IPS-20b (cell line): ENCODE data around the gene OR14A2.
"Not testable (repeated sequence)": the region's sequence is repeated elsewhere in the genome, so short reads cannot be mapped to it uniquely, and the experiment has no call there.

Experiments
- H3K27ac ChIP-seq: one replicate; pipeline ENCODE4 v1.5.1; 2013; ENCODE audit warnings: low read length
- H3K27me3 ChIP-seq: 2 replicates; pipeline ENCODE4 v1.6.1; 2013; ENCODE audit warnings: mild to moderate bottlenecking, low read length, inconsistent platforms; ENCODE audit not compliant: insufficient read depth
- H3K36me3 ChIP-seq: 2 replicates; pipeline ENCODE4 v1.6.1; 2013; ENCODE audit warnings: low read depth, mild to moderate bottlenecking, inconsistent platforms, low read length, moderate library complexity; ENCODE audit not compliant: insufficient read depth
- H3K4me1 ChIP-seq: 2 replicates; pipeline ENCODE4 v1.6.1; 2013; ENCODE audit warnings: mild to moderate bottlenecking, control low read depth, inconsistent platforms, low read length, moderate library complexity; ENCODE audit not compliant: insufficient read depth
- H3K4me3 ChIP-seq: 2 replicates; pipeline ENCODE4 v1.5.1; 2013; ENCODE audit warnings: mild to moderate bottlenecking, low read length, inconsistent platforms
- H3K9ac ChIP-seq: 2 replicates; pipeline ENCODE4 v1.6.1; 2013; ENCODE audit warnings: low read depth, mild to moderate bottlenecking, inconsistent platforms, low read length, moderate library complexity
- H3K9me3 ChIP-seq: 2 replicates; pipeline ENCODE4 v1.6.1; 2013; ENCODE audit warnings: mild to moderate bottlenecking, low read depth, low read length, inconsistent platforms; ENCODE audit not compliant: insufficient read depth

OR14A2 gene

DNA sequence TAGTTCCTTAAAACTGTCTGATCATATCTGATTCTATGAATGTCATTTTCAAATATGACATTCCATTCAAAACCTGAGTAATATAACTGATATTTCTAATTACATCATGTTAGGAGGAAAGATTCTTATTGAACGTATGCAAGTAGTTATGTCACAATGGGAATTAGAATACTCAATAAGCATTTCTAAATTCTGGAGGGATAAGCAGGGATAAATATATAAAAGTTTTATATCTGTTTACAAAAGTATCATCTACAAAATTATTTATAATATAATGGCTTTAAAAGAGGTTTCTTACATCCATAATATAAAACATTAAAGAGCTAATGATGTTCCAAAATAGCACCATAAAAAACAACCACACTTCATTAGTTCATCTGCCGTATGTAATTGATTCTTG lies at the start of gene OR14A2:
Gene OR14A2 (minus strand): TSS at position 101 of the 400 bp plus-strand sequence.
- no peaks in the 10 kb centered on the region for H3K4me1 ChIP-seq

DNA sequence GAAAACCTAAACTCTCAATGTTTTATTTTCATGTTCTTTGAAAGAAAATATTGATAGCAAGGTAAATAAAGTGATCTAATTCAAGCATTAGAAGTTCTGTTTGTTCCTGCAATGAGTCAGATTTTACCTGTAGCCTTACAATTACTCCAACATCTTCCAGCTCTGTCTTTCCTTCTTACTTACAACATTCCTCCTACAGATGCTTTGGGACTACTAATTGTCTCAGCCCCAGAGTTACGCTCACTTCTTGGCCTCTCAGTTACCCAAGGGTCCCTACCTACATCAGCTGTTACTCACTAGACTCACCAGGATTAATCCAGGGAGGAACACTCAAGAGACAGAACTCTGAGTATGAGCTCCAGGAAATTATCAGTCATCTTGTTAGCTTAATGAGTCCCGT lies 49.6 kb upstream of the OR14A2 start:
- Histone ChIP-seq H3K9ac (no peak overlapping the region), H3K27ac (no peak overlapping the region), H3K4me3 (no peak overlapping the region), H3K36me3 (no peaks in the 10 kb centered on the region), H3K4me1 (no peaks in the 10 kb centered on the region), H3K27me3 (no peaks in the 10 kb centered on the region), H3K9me3 (peaks cover 35% of the 10 kb centered on the region)

More for the DNA sequence above, at the start of gene OR14A2:
- Histone ChIP-seq H3K9me3 (no peaks in the 10 kb centered on the region; the same call in 1 of the 2 replicates), H3K9ac (no peak within 1 kb of the TSS), H3K27me3 (no peaks in the 10 kb centered on the region), H3K36me3 (no peaks in the 10 kb centered on the region), H3K27ac (no peak within 1 kb of the TSS), H3K4me3 (no peak within 1 kb of the TSS)

DNA sequence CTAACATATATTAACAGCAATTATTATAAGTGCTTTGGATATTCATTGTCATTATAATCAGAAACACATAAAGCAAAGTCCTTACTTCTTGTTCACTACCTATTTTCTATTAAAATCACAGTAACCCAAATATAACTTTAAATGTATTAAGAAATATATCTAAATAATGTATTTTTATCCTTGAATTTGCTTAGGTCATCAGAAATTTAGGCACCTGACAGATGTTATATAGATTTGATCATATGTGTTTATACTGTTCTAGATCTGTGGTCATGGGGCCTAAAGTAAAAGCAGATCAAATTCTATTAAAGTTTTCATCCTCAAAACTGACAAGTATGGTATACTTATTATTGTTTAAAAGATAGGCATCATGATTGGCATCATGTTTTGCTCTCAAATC lies 21.7 kb upstream of the OR14A2 start:
- no peaks in the 10 kb centered on the region for H3K27me3 ChIP-seq
- H3K4me1 ChIP-seq, result no peaks in the 10 kb centered on the region
- H3K27ac ChIP-seq, result no peak overlapping the region
- H3K36me3 ChIP-seq, result no peaks in the 10 kb centered on the region
- H3K4me3 ChIP-seq, result no peak overlapping the region
- no peak overlapping the region for H3K9ac ChIP-seq
- H3K9me3 ChIP-seq, result no peaks in the 10 kb centered on the region

DNA sequence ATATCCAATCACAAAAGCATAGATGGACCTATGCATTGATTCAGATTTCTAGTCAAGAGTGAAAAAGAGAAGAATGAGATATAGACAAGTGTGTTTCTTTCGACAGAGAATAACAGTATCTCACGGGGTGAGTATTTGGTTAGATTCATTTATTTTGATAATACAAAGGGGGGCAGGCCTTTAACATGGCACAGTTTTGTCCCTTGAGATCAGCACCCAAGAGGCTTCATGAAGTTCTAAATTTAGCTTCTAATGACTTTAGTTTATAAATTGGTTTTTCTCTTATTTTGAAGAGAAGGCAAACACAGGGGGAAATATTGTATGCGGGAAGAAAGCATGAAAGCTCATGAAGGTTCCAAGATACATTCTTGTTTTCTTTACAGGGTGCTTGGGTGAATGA lies 12.5 kb upstream of the OR14A2 start, which contains the start of gene OR1C1:
Gene OR1C1 (minus strand): TSS at position 101 of the 400 bp plus-strand sequence. CDS start 2,150 bp downstream, outside the sequence.
- Histone ChIP-seq H3K4me3 (no peak within 1 kb of the TSS), H3K9ac (no peak within 1 kb of the TSS), H3K9me3 (no peaks in the 10 kb centered on the region), H3K27ac (no peak within 1 kb of the TSS), H3K27me3 (no peaks in the 10 kb centered on the region), H3K4me1 (no peaks in the 10 kb centered on the region), H3K36me3 (no peaks in the 10 kb centered on the region)

DNA sequence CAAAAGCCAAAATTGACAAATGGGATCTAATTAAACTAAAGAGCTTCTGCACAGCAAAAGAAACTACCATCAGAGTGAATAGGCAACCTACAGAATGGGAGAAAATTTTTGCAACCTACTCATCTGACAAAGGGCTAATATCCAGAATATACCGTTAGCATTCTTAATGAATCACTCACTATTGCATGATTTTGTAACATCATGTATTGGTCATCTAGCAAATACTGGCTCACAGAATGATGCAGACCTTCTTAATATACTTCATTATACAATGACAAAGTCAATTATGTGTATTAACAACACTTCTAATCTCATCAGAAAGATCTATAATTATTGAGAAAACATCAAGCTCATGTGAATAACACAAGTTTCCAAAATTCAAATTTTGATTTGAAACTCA lies 6.4 kb upstream of the OR14A2 start:
- H3K9me3 ChIP-seq, result not testable (repeated sequence)

DNA sequence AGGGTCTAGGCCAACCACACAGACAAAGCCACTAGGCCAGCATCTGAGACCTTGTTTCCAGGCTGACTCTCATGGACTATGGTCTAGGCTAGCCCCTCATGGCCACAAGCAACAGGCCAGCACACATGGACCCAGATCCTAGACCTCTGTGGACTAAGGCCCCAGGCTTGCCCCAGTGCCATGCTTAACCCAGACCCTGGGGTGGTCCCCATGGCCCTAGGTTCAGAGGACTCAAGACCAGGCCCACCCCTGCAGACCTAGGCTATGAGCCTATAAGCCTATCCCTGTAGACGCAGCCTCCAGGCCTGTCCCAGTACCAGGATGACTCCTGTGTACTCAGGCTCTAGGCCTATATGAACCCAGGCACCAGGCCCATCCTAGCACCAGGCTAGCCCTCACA lies 1.9 kb upstream of the OR14A2 start:
- Histone ChIP-seq H3K27ac (no peak overlapping the region), H3K9ac (no peak overlapping the region), H3K36me3 (no peaks in the 10 kb centered on the region), H3K27me3 (no peaks in the 10 kb centered on the region), H3K4me1 (no peaks in the 10 kb centered on the region), H3K4me3 (no peak overlapping the region), H3K9me3 (no peaks in the 10 kb centered on the region; the same call in 1 of the 2 replicates)

More for the DNA sequence above, 6.4 kb upstream of the OR14A2 start:
- H3K9ac ChIP-seq, H3K4me3 ChIP-seq, H3K4me1 ChIP-seq, H3K36me3 ChIP-seq, H3K27ac ChIP-seq, H3K27me3 ChIP-seq: not testable (repeated sequence)

DNA sequence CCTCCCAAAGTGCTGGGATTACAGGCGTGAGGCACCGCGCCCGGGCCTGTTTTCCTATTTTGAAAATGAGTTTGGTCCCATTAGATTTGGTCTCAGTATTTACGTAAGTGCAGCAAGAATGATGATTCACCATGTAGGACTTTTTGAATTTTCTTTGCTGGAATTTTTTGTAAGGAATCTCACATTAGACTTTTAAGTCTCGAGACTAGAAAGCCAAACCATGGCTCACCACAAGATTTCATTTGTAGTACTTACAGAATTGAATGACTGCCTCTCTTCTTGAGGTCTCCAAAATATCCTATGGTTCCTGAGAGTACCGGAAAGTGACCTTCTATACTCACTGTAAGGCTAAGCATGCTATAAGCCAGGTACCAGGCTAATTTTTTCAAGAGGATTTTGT lies 325 bp downstream of the OR14A2 start:
- Histone ChIP-seq H3K4me1 (no peaks in the 10 kb centered on the region), H3K27ac (no peak overlapping the region), H3K36me3 (no peaks in the 10 kb centered on the region), H3K27me3 (no peaks in the 10 kb centered on the region), H3K9me3 (no peaks in the 10 kb centered on the region; the same call in 1 of the 2 replicates), H3K4me3 (no peak overlapping the region), H3K9ac (no peak overlapping the region)

DNA sequence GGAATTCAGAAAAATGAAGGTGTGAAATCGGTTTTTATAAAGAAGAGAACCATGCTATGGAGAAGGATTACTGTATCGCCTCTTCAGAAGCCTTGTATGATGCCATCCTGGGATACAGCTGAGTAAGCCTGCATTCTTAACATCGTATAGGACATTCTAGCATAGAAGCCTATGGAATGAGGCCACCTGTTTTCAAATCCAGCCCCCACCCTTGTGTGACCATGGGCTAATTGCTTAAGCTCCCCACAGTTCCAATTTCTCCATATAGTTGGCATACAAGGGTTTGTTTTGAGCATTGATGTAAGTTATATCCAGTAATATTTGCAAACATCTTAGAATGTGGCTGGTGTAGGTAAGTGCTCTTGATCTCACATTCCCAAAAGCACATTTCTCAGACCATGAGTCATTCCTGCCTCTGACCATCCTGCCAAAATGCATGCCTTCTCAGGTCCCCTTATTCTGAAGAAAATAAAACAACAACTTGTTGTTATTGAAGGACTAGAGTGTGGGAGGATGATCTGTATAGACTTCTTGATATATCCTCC lies 1.5 kb downstream of the OR14A2 start:
- H3K9ac ChIP-seq, result no peak overlapping the region
- no peak overlapping the region for H3K27ac ChIP-seq
- H3K4me3 ChIP-seq, result no peak overlapping the region
- H3K27me3 ChIP-seq, result no peaks in the 10 kb centered on the region
- no peaks in the 10 kb centered on the region for H3K36me3 ChIP-seq
- H3K9me3 ChIP-seq, result no peaks in the 10 kb centered on the region; the same call in 1 of the 2 replicates
- H3K4me1 ChIP-seq, result no peaks in the 10 kb centered on the region

DNA sequence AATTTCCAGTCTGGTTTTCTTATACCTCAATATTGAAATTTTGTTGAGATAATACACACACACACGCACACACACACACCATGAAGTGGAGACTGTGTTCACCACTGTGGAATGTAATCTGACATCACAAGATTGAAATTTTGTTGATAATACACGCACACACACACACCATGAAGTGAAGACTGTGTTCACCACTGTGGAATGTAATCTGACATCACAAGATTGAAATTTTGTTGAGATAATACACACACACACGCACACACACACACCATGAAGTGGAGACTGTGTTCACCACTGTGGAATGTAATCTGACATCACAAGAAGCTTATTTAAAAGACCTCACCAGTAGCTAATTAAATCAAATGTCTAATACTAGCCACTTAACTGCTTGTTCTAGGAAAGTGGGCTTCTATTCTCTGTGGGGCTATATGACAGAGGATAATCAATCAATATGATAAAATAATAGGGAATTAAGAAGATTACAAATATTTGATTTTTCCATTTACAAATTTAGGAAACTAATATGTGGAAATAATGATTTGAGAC lies 5.7 kb downstream of the OR14A2 start:
- H3K9me3 ChIP-seq, H3K4me3 ChIP-seq, H3K36me3 ChIP-seq, H3K27me3 ChIP-seq, H3K9ac ChIP-seq, H3K27ac ChIP-seq, H3K4me1 ChIP-seq: not testable (repeated sequence)

DNA sequence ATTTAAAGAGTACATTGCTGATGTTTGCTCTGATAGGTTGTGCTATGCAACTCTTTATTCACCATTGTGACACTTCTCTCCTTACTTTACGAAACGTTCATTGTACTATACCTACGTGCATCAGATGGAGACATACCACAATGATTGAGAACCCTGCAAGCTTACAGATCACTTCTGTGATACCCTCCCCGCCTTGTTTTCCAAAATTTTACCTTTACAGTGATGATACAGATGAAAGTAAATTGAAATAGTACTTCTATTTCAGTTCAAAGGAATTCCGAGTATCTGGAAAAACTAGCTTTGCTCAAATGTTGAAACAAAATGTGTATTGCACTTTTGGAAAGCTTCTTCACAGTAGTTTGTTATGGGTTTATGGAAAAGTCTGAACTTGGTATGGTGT lies 6.2 kb downstream of the OR14A2 start:
- H3K27ac ChIP-seq, result no peak overlapping the region
- no peaks in the 10 kb centered on the region for H3K27me3 ChIP-seq
- no peaks in the 10 kb centered on the region for H3K4me1 ChIP-seq
- no peaks in the 10 kb centered on the region for H3K36me3 ChIP-seq
- no peak overlapping the region for H3K4me3 ChIP-seq
- H3K9ac ChIP-seq, result no peak overlapping the region
- H3K9me3 ChIP-seq, result no peaks in the 10 kb centered on the region

DNA sequence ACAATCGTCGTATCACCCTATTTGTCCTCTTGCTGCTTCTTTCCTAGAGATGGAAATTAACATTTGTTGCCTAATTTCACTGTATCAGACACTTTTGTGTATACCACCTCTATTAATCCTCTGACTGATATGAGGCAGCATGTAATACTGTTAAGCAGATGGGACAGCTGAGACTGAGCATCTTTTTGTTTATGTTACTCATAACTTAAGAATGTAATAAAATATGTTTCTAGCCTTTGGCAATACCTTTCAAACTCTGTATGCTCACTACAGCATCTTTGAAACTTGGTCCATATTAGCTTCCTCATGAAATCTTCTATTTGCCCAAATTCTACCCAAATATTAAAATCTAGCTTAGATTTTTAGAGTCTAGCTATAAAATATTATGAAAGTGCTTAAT lies 7.2 kb downstream of the OR14A2 start:
- Histone ChIP-seq H3K9me3 (no peaks in the 10 kb centered on the region), H3K9ac (no peak overlapping the region), H3K27ac (no peak overlapping the region), H3K4me3 (no peak overlapping the region), H3K4me1 (no peaks in the 10 kb centered on the region), H3K36me3 (no peaks in the 10 kb centered on the region), H3K27me3 (no peaks in the 10 kb centered on the region)

DNA sequence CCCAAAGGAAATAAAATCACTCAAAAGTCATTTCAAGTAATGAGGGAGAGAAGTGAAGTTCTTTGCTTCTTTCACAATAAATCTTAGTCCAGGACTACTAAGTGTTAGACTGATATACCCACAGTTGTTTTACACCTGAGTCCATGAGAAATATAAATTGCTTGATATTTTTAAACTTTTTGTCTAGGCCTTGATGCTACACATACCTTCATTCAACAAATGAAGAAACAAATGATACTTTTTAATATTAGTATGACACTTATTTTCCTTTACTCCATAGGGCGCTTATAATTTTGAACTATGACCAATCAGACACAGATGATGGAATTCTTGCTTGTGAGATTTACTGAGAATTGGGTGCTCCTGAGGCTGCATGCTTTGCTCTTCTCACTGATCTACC lies 9.6 kb downstream of the OR14A2 start, which contains the start of gene OR14K1:
Gene OR14K1 (plus strand): TSS at position 301 of the 400 bp plus-strand sequence. CDS start 0 bp downstream, at position 301.
- no peaks in the 10 kb centered on the region for H3K36me3 ChIP-seq
- H3K4me1 ChIP-seq, result no peaks in the 10 kb centered on the region
- H3K9me3 ChIP-seq, result no peaks in the 10 kb centered on the region
- H3K4me3 ChIP-seq, result no peak within 1 kb of the TSS
- no peak within 1 kb of the TSS for H3K27ac ChIP-seq
- no peaks in the 10 kb centered on the region for H3K27me3 ChIP-seq
- no peak within 1 kb of the TSS for H3K9ac ChIP-seq
